Pancreas (tissue), 10 donors: ENCODE measurements around the gene RPA1. TPM values are rescaled to one million over a fixed set of nuclear protein-coding genes. Genes with fewer than 3 reads are reported as not detected.

Experiments
- ATAC-seq, 4 donors: fragments of 200-7000 bp; cut with Tn5 transposase; one replicate each; pipeline versions ENCODE4 v1.8.0 to v1.9.1; 2020; ENCODE audit warnings: mild to moderate bottlenecking in 4 of 4, moderate library complexity in 4 of 4
- DNase-seq, 6 donors: peaks; one replicate each; pipeline ENCODE4 v3.0.0-alpha.2; 2020
- FAIRE-seq: peaks from 2 replicates; lab custom pipeline; 2012; peaks lifted over from hg19 to GRCh38; lab: Jason Lieb, UNC
- H3K27ac ChIP-seq, 4 donors: fragments of 200-600 bp; sonication (generic); 1 replicate in 3 of 4; 2 replicates in 1 of 4; pipeline versions ENCODE4 v1.5.0 to v1.8.0; 2020
- H3K27me3 ChIP-seq, 4 donors: fragments of 200-600 bp; one replicate each; pipeline ENCODE4 v1.8.0; 2021
- H3K36me3 ChIP-seq, 3 donors: fragments of 200-600 bp; sonication (generic) in 1 of 3; one replicate each; pipeline versions ENCODE4 v1.5.0 to v1.8.0; 2020 to 2021
- H3K4me1 ChIP-seq, 3 donors: fragments of 200-600 bp; one replicate each; pipeline ENCODE4 v1.8.0; 2021
- H3K4me3 ChIP-seq, 4 donors: fragments of 200-600 bp; sonication (generic) in 2 of 4; one replicate each; pipeline versions ENCODE4 v1.5.0 to v1.8.0; 2020 to 2021
- H3K9me3 ChIP-seq, 4 donors: fragments of 200-600 bp; one replicate each; pipeline ENCODE4 v1.8.0; 2021
- WGBS, 2 donors: extraction: QIAGEN DNeasy Blood & Tissue Kit; methylation state at CpG; one replicate each; pipeline ENCODE4 v1.1.7; 2013; 5-methylcytosine and 5-hydroxymethylcytosine counted together
- intact Hi-C, 3 donors: fragments of 100-400 bp; cut with DNase I; formaldehyde crosslinking; loops; one replicate each; pipeline versions ENCODE4 v1.11.1 to v1.14.2; 2022
- polyA plus RNA-seq, 2 donors: library from polyadenylated mRNA; stranded (reverse); fragments of 200-250 nt; gene quantifications; one replicate each; pipeline ENCODE4 v1.2.3, GENCODE V29; 2013
- total RNA-seq, 6 donors: library from RNA; stranded (reverse); fragmentation: NEBNext Ultra II Directional in 4 of 6; extraction: Animal tissue kit (Norgen Biotek cat#: 25700) in 4 of 6; gene quantifications; one replicate each; pipeline versions ENCODE4 v1.2.1 to v1.2.4, GENCODE V29; 2021 to 2023
- TF ChIP-seq, protein P1 (sequence below), 4 donors: fragments of 200-600 bp; sonication (generic) in 3 of 4; IDR thresholded peaks; one replicate each; pipeline versions ENCODE4 v1.5.0 to v1.8.0; 2021; ENCODE audit warnings: antibody characterized with exemption in 4 of 4
- donor health status: healthy with polysubstance abuse.
- donor health status: DM: no; HTN: no; CAD: no; lungs with moderate emphysema.
- donor health status: DM: no; HTN: no; CAD: no.
- donor health status: control.
- donor health status: control.
- donor health status: Bipolar disorder and iron deficiency.
- donor health status: DM: yes; HTN: yes; CAD: no.
- donor health status: DM: no; HTN: no; CAD: no.
- donor health status: DM: no; HTN: no; CAD: no.
- donor health status: DM: yes; HTN: yes; CAD: no.

The RPA1 gene
- total and polyA plus RNA-seq, 8 donors = 6.5 to 43.9 (median 36.1) TPM

DNA sequence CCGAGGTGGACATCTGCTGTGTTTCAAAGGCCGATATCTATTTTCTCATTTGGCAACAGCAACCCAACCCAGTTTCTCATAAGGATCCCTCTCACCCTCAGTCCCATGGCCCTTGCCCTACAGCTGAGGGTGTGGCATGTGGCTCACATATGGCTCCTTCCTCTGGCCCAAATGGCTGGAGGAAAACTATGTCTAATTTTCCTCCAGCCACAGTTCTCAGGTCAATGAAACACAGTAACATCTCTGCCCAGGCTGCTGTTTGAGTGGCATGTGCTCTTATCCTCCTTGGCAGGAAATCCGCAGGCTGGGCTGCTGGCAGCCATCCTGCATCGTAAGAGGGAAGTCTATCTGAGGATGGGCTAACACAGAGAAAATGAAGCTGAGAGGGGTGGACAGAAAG lies 43.9 kb upstream of the RPA1 start:
- H3K27me3 ChIP-seq = no peaks in the 10 kb centered on the region
- TF ChIP-seq, protein P1, sequence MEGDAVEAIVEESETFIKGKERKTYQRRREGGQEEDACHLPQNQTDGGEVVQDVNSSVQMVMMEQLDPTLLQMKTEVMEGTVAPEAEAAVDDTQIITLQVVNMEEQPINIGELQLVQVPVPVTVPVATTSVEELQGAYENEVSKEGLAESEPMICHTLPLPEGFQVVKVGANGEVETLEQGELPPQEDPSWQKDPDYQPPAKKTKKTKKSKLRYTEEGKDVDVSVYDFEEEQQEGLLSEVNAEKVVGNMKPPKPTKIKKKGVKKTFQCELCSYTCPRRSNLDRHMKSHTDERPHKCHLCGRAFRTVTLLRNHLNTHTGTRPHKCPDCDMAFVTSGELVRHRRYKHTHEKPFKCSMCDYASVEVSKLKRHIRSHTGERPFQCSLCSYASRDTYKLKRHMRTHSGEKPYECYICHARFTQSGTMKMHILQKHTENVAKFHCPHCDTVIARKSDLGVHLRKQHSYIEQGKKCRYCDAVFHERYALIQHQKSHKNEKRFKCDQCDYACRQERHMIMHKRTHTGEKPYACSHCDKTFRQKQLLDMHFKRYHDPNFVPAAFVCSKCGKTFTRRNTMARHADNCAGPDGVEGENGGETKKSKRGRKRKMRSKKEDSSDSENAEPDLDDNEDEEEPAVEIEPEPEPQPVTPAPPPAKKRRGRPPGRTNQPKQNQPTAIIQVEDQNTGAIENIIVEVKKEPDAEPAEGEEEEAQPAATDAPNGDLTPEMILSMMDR (IDR thresholded peaks at IDR 0.05) = no peak
- 83 to 86% methylated on average over 4 of the region's 4 CpGs for WGBS, 2 donors
- H3K4me3 ChIP-seq = no peak overlapping the region
- peak in 1 of 6 donors; percentile 7 for DNase-seq
- H3K4me1 ChIP-seq = peaks cover 0 to 4% (median 0%) of the 10 kb centered on the region in 3 donors
- peaks cover 0 to 26% (median 4%) of the 10 kb centered on the region in 3 donors for H3K36me3 ChIP-seq
- intact Hi-C loops = no loop called here
- ATAC-seq = peak in 1 of 4 donors; percentile 19
- no peak overlapping the region for H3K27ac ChIP-seq
- H3K9me3 ChIP-seq = no peaks in the 10 kb centered on the region
- FAIRE-seq = no peak

DNA sequence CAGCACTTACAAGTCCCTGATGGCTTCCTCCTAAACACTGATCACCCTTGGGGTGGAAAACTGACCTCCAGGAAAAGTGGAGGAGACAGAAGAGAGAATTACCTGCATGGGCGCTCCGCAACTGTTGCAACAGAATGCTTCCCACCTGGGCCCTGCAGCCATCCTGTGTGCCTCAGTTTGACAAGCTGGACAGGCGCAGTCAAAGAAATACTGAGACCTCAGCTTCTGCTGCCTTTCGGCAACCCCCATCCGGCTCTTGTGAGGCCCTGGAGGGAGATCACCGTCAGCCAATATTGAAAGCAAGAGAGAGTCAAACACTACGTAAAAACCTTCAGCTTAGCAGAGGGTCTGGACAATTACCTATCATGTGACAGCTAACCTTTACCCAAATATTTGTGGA lies 43.1 kb upstream of the RPA1 start:
- no peak for FAIRE-seq

DNA sequence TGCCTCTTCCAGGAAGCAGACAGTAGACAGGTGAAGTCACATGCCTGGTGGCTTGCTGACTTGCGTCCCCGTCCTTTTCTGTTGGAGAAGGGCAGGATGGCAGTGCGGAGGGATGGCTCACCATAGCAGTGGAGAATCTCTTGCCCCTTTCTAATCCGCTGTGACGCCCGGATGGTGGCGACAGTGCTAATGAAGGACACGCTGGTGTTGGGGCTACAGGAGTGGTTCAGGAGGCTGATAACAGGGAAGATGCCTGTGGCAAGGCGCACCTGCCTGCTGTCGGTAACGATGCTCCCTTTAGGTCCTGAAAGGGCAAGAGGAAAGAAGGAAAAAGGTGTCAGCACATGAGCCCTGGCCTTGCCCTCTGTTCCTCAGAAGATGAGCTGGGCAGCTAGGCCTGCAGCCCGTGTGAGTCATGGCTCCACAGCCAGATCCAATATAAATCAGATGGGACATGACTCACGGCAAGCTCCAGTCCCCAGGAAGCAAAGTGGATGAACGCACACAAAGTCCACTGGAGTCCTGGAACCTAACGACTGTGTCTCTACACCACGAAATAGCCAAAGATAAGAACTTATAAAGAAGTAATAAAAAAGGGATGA lies 42.4 kb upstream of the RPA1 start:
- 84 to 85% methylated on average over 16 of the region's 16 CpGs for WGBS, 2 donors
- H3K9me3 ChIP-seq = no peaks in the 10 kb centered on the region
- ATAC-seq = peak in 3 of 4 donors; percentile 39 to 60 (median 57)
- peaks cover 0 to 22% (median 4%) of the 10 kb centered on the region in 3 donors for H3K36me3 ChIP-seq
- FAIRE-seq = peak; percentile 45
- intact Hi-C loops = no loop called here
- H3K27me3 ChIP-seq = no peaks in the 10 kb centered on the region
- peaks cover 0 to 4% (median 0%) of the 10 kb centered on the region in 3 donors for H3K4me1 ChIP-seq
- peak in 1 of 6 donors; percentile 31 for DNase-seq
- H3K27ac ChIP-seq = peak overlapping the region in 2 of 4 donors; percentile 50
- TF ChIP-seq, protein P1 (IDR thresholded peaks at IDR 0.05) = no peak
- no peak overlapping the region for H3K4me3 ChIP-seq

More for the DNA sequence above, 43.1 kb upstream of the RPA1 start:
- ATAC-seq (no peak), DNase-seq (peak in 1 of 6 donors; percentile 11)
- H3K4me1 ChIP-seq = peaks cover 0 to 4% (median 0%) of the 10 kb centered on the region in 3 donors
- intact Hi-C loops = no loop called here
- no peaks in the 10 kb centered on the region for H3K27me3 ChIP-seq
- H3K9me3 ChIP-seq = no peaks in the 10 kb centered on the region
- 92% methylated on average over 7 of the region's 7 CpGs for WGBS, 2 donors
- peaks cover 0 to 22% (median 4%) of the 10 kb centered on the region in 3 donors for H3K36me3 ChIP-seq
- peak overlapping the region in 2 of 4 donors; percentile 50 for H3K27ac ChIP-seq
- H3K4me3 ChIP-seq = no peak overlapping the region
- TF ChIP-seq, protein P1 (IDR thresholded peaks at IDR 0.05) = no peak

DNA sequence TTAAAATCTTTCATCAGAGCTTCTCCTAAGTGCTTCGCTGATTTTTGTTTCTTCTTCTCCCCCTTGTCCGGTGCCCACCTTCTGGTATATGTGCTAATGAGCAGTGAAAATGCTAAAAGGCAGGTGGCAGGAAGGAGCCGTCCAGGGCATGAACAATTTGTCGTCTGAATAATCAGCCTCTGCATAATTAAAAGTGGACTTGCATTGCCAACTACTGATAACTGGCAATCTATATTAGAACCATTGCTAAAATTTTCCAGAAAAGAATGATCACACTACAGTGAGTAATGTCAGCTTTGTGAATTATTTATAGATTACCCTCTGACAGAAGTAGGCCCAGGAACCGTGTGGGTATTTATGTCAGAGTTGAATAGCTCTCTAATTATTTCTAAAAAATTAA lies 39.9 kb upstream of the RPA1 start:
- WGBS, 2 donors = 37 to 44% methylated on average over 5 of the region's 5 CpGs
- ATAC-seq = peak in 2 of 4 donors; percentile 27 to 28

More for the DNA sequence above, 39.9 kb upstream of the RPA1 start:
- Histone ChIP-seq H3K4me3 (no peak overlapping the region), H3K27me3 (no peaks in the 10 kb centered on the region), H3K27ac (peak overlapping the region in 1 of 4 donors; percentile 5), H3K9me3 (no peaks in the 10 kb centered on the region), H3K36me3 (peaks cover 0 to 18% (median 4%) of the 10 kb centered on the region in 3 donors), H3K4me1 (peaks cover 0 to 4% (median 0%) of the 10 kb centered on the region in 3 donors)
- FAIRE-seq = no peak
- no peak for DNase-seq
- intact Hi-C loops = no loop called here
- TF ChIP-seq, protein P1 (IDR thresholded peaks at IDR 0.05) = no peak
